ENCODE measurements around the gene CDK16.

CDK16 gene

GRCh38 chrX:47186096-47186740, 32.3 kb upstream of the CDK16 start:
- DNase-seq: no peak

DNA sequence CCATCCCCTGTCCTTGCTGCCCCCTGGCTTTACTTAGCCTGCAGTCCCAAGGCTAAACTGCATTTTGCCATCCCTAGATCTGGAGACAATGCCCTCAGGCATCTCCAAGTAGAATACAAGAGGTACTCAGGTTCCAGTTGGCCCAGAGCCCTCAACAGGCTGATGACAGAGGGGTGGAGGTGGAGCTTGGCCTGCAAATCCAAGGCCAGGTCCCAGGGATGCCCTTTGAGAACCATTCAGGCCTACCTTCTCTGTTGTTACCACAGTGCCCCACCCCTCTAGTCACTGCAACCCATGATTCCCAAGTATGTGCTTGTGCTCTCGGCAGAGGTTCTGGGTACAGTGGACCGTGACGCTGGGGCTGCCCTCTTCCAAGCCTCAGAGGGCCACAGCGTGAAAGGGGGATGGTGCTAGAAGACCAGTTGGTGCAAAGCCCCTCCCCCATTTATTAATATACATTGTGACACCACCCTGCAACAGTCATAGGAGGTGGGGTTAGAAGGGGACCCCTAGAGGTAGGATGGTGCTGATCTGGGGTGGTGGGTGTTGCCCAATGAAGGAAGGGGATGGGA, 31.3 kb upstream of the CDK16 start:
- no peak for DNase-seq

- DNase-seq: no peak
Observed at GRCh38 chrX:47189906-47190305, 28.6 kb upstream of the CDK16 start.

GRCh38 chrX:47190445-47191269, 27.8 kb upstream of the CDK16 start:
- peak; percentile 38 to 95 (median 70) for DNase-seq

GRCh38 chrX:47191331-47191730, 27.1 kb upstream of the CDK16 start:
- DNase-seq: peak in 4 of 5 experiments; percentile 6 to 68 (median 36)

DNA sequence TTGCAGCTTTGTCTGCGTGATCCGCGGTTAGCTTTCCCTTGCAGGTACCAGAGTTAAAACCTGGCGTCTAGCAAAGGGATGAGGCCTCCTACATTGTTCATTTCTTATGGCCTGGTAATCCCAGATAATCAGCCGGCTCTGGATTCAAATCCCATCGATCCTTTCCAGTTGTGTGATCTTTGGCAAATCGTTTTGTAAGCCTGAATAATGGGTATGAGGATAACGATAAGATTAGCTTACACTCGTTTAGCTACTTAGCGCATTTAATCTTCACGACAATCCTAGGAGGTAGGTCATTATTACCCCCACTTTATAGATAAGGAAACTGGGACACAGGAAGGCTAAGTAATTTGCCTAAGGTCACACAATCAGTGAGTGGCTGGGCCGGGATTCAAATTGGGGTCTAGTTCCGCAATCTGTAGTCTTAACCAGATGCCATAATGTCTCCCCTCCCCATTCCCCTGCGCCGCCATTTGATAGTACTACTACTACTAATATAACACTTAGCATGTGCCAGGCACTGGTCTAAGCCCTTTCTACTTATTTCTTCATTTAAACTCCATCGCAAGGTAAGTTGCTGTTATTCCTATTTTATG, 26.6 kb upstream of the CDK16 start:
- DNase-seq: no peak

DNA sequence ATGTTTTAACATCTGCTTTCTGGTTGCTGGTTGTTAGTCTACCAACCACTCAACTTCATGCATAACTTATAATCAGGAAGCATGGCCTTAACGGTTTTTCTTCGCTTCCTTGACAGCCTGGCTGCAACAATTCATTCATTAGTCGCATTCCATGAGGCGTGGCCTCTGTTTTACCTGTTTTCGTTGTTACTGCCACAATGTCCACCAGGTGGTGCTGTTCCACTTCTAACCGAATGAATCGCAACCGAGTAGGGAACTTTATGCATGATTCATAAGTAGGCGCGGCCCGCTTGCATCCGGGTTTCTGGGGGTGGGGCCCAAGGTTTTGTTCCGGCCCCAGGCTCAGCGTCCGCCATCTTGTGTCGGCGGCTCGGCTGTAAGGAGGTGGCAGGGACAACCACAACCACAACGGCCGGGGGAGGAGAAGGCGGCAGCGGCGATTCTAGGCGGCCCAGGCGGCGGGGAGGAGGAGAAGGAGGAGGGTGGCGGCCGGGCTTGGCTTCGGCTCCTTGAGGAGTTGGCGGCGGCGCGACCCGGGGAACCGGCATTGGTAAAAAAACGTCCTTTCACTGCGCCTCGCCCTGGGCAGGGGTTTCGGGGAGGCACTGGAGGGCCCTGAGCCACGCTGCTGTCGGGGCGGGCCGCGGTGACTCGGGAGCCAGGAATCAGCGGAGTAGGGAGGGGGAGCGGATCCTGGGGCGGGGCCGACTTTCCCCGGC, 24.8 kb upstream of the CDK16 start, which contains the start of gene UBA1:
UBA1 (plus strand) TSS at position 355 of the 719 bp plus-strand sequence. CDS start 4,974 bp downstream, outside the sequence.
- DNase-seq: peak; percentile 66 to 95 (median 88)

DNA sequence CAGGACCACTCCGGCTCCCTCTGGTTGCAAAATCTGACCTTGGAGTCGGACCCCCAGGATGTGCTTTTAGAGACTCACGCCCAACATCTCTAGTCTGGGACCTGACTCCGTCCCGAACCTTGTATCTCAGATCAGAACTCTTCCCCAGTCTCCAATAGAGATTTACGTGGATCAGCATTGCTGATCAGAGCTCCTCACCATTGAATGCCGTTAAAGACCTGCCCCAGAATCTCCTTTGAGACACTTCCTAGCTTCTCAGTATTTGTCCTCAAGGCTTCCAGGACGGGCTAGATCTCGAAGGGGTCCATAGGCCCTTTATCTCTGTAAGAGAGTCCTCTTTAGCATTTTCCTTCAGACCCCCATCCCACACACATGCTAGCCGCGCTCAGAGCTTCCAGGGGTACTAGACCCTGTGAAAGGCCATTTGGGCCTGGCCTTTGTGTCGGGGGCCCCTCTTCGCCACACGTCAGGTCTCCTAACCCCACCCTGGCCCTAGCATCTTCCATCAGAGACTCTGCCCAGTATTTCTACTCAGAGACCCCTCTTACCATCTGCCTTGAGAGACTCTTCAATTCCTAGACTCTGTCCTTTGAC, 24.2 kb upstream of the CDK16 start:
- no peak for DNase-seq

DNA sequence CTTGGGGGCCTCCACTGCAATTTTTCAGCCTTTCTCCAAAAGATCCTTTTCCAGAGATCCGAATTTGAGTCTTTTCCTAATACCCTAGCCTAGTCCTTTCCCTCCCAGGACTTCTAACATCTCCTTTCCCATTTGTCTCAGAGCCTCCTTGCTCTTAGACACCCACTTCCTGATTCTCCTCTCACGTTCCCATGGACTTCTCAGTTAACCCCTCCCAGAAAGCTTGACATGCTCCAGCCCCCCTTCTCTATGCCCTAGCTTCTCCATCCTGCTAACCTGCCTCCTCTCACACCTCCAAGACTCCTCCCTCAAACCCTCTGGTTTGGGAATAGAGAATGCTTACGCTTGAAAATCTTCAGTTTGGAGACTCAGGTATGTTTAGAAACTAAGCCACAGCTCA, 22.4 kb upstream of the CDK16 start:
- no peak for DNase-seq

DNA sequence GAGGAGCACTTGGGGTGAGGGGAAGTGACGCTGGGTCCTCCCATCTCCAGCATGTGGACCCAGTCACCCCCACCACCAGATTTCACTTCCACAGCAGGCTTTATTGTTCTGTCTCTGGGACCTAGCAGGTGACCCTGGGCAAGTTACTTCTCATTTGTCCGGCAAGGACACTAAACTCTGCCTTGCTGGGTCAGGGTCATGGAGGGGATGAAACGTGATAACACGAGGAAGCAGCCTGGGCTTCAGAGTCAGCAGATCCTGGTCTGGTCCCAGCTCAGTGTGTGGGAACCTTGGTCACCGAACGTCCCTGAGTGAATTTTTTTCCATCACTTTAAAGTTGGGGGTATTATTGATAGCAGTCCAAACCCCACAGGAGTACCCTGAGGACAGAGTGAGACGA, 21.0 kb upstream of the CDK16 start:
- no peak for DNase-seq

GRCh38 chrX:47198026-47198686, 20.3 kb upstream of the CDK16 start:
- DNase-seq: no peak

DNA sequence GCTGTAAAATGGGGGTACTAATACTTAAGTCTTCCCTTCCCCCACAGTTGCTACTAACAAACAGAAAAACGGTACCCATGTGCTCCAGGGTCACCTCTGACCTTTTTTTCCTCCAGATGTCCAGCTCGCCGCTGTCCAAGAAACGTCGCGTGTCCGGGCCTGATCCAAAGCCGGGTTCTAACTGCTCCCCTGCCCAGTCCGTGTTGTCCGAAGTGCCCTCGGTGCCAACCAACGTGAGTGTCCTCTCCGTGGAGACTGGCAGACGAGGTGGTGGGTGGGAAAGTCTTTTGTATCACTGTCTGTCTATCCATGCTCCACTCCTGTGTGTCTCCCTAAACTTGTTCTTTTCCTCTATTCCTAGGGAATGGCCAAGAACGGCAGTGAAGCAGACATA, 19.8 kb upstream of the CDK16 start:
- DNase-seq: no peak

DNA sequence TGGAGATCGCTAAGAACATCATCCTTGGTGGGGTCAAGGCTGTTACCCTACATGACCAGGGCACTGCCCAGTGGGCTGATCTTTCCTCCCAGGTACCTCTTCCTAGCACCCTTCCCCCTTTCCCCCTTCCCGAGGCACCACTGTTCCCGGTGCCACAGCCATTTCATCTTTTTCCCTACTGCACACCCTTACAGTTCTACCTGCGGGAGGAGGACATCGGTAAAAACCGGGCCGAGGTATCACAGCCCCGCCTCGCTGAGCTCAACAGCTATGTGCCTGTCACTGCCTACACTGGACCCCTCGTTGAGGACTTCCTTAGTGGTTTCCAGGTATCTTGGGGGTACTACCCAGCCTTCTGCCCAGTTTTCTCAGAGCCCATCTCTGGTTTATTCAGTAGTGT, 19.2 kb upstream of the CDK16 start:
- no peak for DNase-seq

DNA sequence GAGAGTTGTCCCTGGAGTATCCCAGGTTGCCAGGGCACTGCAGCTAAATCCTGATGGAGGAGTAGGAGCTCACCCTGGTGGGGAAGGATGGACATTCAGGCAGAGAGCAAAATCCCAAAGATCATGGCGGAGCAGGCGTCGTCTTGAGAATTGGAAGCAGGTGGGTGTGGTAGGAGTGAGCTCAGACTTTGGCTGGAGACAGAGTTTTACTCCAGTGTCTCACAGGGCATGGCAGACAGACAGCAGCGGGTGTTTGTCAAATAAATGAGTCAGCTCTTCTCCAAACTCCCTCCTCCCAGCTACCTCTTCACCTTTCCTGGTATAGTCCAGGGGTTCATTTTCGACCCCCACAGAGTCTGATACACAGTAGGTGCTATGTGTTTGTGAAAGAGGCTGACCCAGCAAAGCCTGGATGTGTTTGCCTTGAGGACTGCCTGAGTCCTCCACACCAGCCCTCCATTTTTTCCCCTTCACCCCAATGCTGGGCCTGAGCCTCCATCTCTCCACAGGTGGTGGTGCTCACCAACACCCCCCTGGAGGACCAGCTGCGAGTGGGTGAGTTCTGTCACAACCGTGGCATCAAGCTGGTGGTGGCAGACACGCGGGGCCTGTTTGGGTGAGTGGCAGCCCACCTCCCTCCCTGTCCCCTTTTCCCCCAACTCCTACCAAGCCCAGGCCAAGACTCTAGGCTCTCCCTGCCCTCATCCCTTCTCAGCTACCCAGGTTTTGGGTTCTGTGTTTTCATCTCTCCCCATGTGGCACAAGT, 17.9 kb upstream of the CDK16 start:
- DNase-seq: no peak

DNA sequence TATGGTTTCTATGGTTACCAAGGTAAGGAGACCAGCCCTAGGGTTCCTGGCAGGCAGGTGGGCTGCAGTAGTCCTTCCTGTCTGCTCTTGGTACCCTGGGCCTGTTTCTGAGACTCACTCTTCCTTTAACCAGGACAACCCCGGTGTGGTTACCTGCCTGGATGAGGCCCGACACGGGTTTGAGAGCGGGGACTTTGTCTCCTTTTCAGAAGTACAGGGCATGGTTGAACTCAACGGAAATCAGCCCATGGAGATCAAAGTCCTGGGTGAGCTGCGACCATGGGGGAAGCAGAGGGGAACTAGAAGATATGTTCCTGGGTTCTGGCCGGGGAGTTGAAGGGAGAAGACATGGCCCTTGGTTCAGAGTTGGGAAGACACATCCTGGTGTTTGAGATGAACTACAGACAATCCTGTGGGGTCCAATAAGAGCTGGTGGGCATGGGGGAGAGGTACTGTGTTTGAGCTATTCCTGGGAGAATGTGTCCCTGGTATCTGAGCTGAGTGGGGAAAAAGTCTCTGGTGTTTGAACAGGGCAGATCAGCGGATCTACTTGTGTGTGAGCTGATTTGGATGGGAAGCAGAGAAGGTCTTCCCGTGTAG, 17.0 kb upstream of the CDK16 start:
- no peak for DNase-seq

GRCh38 chrX:47202316-47202715, 16.2 kb upstream of the CDK16 start:
- no peak for DNase-seq

DNA sequence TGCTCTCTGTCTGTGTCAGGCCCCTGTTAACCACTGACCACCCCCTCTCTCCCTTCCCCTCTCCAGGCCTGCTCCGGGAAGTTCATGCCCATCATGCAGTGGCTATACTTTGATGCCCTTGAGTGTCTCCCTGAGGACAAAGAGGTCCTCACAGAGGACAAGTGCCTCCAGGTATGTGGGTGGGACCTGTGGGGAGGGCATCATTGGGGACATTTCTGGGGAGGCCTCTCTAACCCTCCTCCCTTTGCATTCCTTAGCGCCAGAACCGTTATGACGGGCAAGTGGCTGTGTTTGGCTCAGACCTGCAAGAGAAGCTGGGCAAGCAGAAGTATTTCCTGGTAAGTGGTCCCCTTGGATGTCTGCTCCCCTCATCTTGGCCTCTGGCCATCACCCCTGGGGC, 15.6 kb upstream of the CDK16 start:
- DNase-seq: no peak

DNA sequence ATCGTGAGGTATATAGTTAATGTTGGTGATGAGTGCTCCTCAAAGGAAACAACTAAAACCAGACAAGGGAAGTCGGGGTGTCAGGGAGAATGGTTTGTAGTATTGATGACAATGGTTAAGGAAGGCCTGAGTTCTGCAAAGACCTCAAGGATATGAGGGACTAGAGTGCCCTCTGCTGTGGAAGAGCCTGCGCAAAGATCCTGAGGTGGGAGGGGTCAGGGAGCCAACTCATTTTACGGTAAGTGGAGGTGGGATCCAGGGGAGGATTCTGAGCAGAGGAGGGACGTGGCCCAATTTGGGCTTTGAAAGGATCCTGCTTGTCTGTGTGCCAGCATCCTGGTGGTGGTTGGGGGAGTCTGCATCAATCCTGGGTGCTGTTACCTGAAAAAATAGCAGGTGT, 13.5 kb upstream of the CDK16 start:
- DNase-seq: no peak

DNA sequence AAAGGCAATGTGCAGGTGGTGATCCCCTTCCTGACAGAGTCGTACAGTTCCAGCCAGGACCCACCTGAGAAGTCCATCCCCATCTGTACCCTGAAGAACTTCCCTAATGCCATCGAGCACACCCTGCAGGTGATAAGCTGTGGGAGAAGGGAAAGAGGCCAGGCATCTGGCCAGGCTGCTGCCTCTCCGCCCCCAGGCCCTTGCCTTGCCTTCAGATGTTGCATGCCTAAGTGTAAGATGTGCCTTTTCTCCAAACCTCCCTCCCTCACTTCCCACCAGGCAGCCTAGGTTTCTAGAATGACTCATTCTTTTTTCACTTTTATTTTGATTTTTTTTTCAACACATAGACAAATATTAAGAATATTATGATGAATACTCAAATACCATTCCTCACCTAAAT, 12.2 kb upstream of the CDK16 start:
- DNase-seq: no peak

GRCh38 chrX:47208108-47208507, 10.4 kb upstream of the CDK16 start:
- no peak for DNase-seq

Data from T-helper 2 cell (primary cell).